Uterine smooth muscle cell (primary cell): ENCODE results near the gene SSX4. TPM values are rescaled to one million over a fixed set of nuclear protein-coding genes. Genes with fewer than 3 reads are reported as not detected.

ENCODE experiments used
- total RNA-seq: library from RNA; depleted of rRNA; stranded (reverse); fragments of >200 nt; gene quantifications from 2 replicates; pipeline ENCODE4 v1.2.3, GENCODE V29; 2014

Gene SSX4, protein sequence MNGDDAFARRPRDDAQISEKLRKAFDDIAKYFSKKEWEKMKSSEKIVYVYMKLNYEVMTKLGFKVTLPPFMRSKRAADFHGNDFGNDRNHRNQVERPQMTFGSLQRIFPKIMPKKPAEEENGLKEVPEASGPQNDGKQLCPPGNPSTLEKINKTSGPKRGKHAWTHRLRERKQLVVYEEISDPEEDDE
- total RNA-seq: not detected in 2 replicates

GRCh38 chrX:48383239-48383638, at the start of gene SSX4:
Gene SSX4 (plus strand): TSS chrX:48383539. CDS start chrX:48384054, 515 bp downstream.

GRCh38 chrX:48356315-48357094, 26.8 kb upstream of the SSX4 start, which contains the start of gene SSX3:
Gene SSX3 (minus strand): TSS chrX:48356703. CDS start chrX:48355249, 1,454 bp downstream.

GRCh38 chrX:48411860-48412259, 28.5 kb downstream of the SSX4 start, which contains the start of gene SSX4B:
Gene SSX4B (minus strand): TSS chrX:48411960. CDS start chrX:48411372, 588 bp downstream.

Other genes starting within 250 kb of the SSX4 start
- gene SSX5, start 186.7 kb upstream of the SSX4 start, total RNA-seq: not detected in 2 replicates
- not detected in 2 replicates for gene SSX1, start 128.1 kb upstream of the SSX4 start, total RNA-seq
- not detected in 2 replicates for gene SSX3, start 26.8 kb upstream of the SSX4 start, total RNA-seq
- gene SSX4B, start 28.4 kb downstream of the SSX4 start, total RNA-seq: not detected in 2 replicates
- 39.9 and 60.2 TPM in 2 replicates for gene SLC38A5, start 86.7 kb downstream of the SSX4 start, total RNA-seq
- gene FTSJ1, start 92.7 kb downstream of the SSX4 start, total RNA-seq: 44.5 and 62.0 TPM in 2 replicates
- gene PORCN, start 125.5 kb downstream of the SSX4 start, total RNA-seq: 4.3 and 5.2 TPM in 2 replicates
- 125 and 167 TPM in 2 replicates for gene EBP, start 138.3 kb downstream of the SSX4 start, total RNA-seq
- gene TBC1D25, start 156.2 kb downstream of the SSX4 start, total RNA-seq: 3.9 and 6.3 TPM in 2 replicates
- 133 and 321 TPM in 2 replicates for gene RBM3, start 190.9 kb downstream of the SSX4 start, total RNA-seq
- gene WDR13, start 214.0 kb downstream of the SSX4 start, total RNA-seq: 87.4 and 109 TPM in 2 replicates